HEK293T (cell line): ENCODE measurements around the gene IFT27.

Experiments used
- CTCF ChIA-PET: fragments of 350-600 bp; formaldehyde crosslinking; extraction: SDS; loops from one replicate; lab custom pipeline; 2021; ENCODE audit warnings: antibody characterized with exemption, inconsistent platforms; lab: Yijun Ruan, JAX
- POLR2A ChIA-PET: fragments of 350-600 bp; formaldehyde crosslinking; extraction: SDS; loops from one replicate; lab custom pipeline; 2020; ENCODE audit warnings: antibody characterized with exemption, inconsistent platforms; lab: Yijun Ruan, JAX
- DNase-seq: peaks from one replicate; pipeline ENCODE4 v3.0.0; 2012; ENCODE audit warnings: mixed read lengths; ENCODE audit errors: extremely low spot score
- ARNT ChIP-seq: fragments of 450-650 bp; IDR thresholded peaks from 2 replicates; pipeline ENCODE4 v1.6.1; 2017; ENCODE audit warnings: mild to moderate bottlenecking
- BHLHE40 ChIP-seq: fragments of 450-650 bp; IDR thresholded peaks from 2 replicates; pipeline ENCODE4 v1.6.1; 2016; ENCODE audit warnings: mild to moderate bottlenecking, moderate library complexity, borderline replicate concordance
- CTBP1 ChIP-seq: fragments of 450-650 bp; IDR thresholded peaks from 2 replicates; pipeline ENCODE4 v1.6.1; 2016; ENCODE audit warnings: borderline replicate concordance
- ELF4 ChIP-seq: fragments of 450-650 bp; IDR thresholded peaks from 2 replicates; pipeline ENCODE4 v1.6.1; 2017; ENCODE audit warnings: antibody characterized with exemption
- FOXA1 ChIP-seq: fragments of 450-650 bp; IDR thresholded peaks from 2 replicates; pipeline ENCODE4 v1.6.1; 2016; ENCODE audit warnings: mild to moderate bottlenecking
- FOXK2 ChIP-seq: fragments of 450-650 bp; IDR thresholded peaks from 2 replicates; pipeline ENCODE4 v1.6.1; 2016; ENCODE audit warnings: mild to moderate bottlenecking
- FOXM1 ChIP-seq: fragments of 450-650 bp; IDR thresholded peaks from 2 replicates; pipeline ENCODE4 v1.6.1; 2017; ENCODE audit warnings: mild to moderate bottlenecking, borderline replicate concordance
- HDGF ChIP-seq: fragments of 450-650 bp; IDR thresholded peaks from 2 replicates; pipeline ENCODE4 v1.6.1; 2017; ENCODE audit warnings: antibody characterized with exemption, borderline replicate concordance
- L3MBTL2 ChIP-seq: fragments of 450-650 bp; conservative IDR thresholded peaks from 2 replicates; pipeline ENCODE4 v1.6.1; 2016; ENCODE audit warnings: mild to moderate bottlenecking
- LEF1 ChIP-seq: fragments of 450-650 bp; IDR thresholded peaks from 2 replicates; pipeline ENCODE4 v1.6.1; 2017; ENCODE audit warnings: mild to moderate bottlenecking, borderline replicate concordance
- NFRKB ChIP-seq: fragments of 450-650 bp; IDR thresholded peaks from 2 replicates; pipeline ENCODE4 v1.6.1; 2016; ENCODE audit warnings: mild to moderate bottlenecking, moderate library complexity
- SP1 ChIP-seq: fragments of 450-650 bp; IDR thresholded peaks from 2 replicates; pipeline ENCODE4 v1.6.1; 2017
- SUZ12 ChIP-seq: fragments of 450-650 bp; IDR thresholded peaks from 2 replicates; pipeline ENCODE4 v1.6.1; 2016; ENCODE audit warnings: mild to moderate bottlenecking
- TARDBP ChIP-seq: fragments of 450-650 bp; IDR thresholded peaks from 2 replicates; pipeline ENCODE4 v1.6.1; 2016
- ZNF384 ChIP-seq: fragments of 450-650 bp; IDR thresholded peaks from 2 replicates; pipeline ENCODE4 v1.6.1; 2016
- TF ChIP-seq, protein P1 (sequence below): fragments of 450-650 bp; IDR thresholded peaks from 2 replicates; pipeline ENCODE4 v1.6.1; 2016

Gene IFT27, protein sequence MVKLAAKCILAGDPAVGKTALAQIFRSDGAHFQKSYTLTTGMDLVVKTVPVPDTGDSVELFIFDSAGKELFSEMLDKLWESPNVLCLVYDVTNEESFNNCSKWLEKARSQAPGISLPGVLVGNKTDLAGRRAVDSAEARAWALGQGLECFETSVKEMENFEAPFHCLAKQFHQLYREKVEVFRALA

DNA sequence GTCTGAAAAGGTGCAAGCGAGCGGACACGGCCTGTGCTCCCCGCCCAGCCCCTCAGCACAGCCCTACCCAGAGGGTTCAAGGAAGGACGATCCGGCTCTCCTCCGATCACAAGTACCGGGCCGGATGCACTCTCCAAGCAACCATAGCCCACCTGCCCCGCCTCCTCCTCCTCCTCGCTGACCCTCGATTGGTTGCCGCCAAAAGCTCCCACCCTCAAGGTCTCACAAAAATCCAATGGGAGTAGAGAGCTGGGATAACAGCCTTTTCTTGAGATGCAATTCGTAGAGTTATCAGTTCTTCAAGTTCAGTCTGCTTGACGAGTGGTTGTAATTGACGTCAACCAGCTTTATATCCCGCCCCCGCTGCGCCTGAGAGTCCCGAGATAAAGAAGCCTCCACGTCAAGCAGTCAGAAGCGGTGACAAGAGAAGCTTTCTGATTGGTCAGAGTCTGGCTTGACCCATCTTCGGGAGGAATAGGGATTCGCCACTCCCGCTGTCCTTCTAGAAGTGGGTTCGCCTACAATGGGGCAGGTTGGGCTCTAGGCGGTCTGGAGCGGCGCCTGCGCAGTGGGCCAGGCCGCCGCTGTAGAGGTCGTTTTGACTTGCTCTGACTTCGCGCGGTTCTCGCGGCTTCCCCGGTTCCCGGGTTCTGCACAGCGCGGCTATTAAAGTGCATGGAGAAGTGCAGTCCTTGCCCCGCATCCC is at the start of gene IFT27:
Gene IFT27 (minus strand): TSS at position 156 of the 706 bp plus-strand sequence. CDS start 412 bp downstream, outside the sequence.
- DNase-seq, result peak; percentile 100
- CTCF ChIA-PET, result interaction anchor here (0.6 to 4.0 kb wide), 8 partner anchors 18 to 305 kb away, joined by 3 to 30 read pairs (median 4); partner anchors contain the start of gene EIF3D
- POLR2A ChIA-PET, result interaction anchor here (0.5 to 1.9 kb wide), 46 partner anchors 9 to 269 kb away, joined by 3 to 18 read pairs (median 3); partner anchors contain the start of genes CACNG2, EIF3D, FOXRED2 and MPST
- TF ChIP-seq BHLHE40 (no peak), TARDBP (no peak)
- TF ChIP-seq, protein P1, sequence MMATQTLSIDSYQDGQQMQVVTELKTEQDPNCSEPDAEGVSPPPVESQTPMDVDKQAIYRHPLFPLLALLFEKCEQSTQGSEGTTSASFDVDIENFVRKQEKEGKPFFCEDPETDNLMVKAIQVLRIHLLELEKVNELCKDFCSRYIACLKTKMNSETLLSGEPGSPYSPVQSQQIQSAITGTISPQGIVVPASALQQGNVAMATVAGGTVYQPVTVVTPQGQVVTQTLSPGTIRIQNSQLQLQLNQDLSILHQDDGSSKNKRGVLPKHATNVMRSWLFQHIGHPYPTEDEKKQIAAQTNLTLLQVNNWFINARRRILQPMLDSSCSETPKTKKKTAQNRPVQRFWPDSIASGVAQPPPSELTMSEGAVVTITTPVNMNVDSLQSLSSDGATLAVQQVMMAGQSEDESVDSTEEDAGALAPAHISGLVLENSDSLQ, result peak; percentile 100

DNA sequence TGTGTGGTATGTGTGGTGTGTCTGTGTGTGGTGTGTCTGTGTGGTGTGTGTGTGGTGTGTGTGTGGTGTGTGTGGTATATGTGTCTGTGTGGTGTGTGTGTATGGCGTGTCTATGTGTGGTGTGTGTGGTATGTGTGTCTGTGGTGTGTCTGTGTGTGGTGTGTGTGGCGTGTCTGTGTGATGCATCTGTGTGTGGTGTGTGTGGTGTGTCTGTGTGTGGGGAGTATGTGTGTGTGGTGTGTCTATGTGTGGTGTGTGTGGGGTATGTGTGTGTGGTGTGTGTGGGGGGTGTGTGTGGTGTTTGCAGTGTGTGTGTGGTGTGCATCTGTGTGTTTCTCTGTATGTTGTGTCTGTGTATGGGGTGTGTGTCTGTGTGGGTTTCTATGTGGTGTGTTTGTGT is 48.7 kb upstream of the IFT27 start:
- POLR2A ChIA-PET, result no interaction called here
- TF ChIP-seq NFRKB (no peak), FOXK2 (no peak), SUZ12 (no peak), ELF4 (no peak), SP1 (no peak), FOXM1 (no peak), ARNT (no peak), ZNF384 (no peak), L3MBTL2 (no peak), CTBP1 (no peak)
- TF ChIP-seq, protein P1, result no peak
- no peak for DNase-seq
- CTCF ChIA-PET, result no interaction called here

DNA sequence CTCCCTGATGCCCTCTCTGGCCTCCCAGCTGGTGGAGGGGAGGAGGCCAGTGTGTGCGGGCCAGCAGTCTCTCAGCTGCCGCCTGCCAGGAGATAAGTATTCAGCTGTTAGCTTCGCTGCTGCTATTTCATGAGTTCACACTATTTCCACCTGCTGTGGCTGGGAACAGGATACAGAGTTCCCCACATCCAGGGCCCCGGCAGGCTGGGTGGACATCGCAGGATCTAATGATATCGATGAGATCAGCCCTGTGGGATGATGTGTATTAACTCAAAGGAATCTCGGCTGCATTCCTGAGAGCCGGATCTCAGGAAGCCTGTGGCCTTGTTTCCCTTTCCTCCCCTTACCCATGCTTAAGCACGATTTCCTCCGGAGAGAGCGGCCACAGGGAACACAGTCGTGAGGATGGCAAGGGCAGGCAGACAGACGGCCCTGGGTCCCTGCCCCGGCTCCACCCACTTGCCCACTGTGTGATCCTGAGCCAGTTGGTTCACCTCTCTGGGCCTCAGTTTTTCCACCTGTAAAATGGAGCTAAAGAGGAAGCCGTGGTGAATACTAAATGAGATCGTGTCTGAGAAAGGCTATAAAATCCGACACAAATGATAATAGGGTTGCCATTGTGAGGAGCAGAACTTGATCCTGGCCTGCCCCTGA is 47.4 kb upstream of the IFT27 start:
- no peak for DNase-seq
- TF ChIP-seq ZNF384 (no peak), SP1 (no peak), TARDBP (no peak), SUZ12 (no peak), ARNT (no peak), FOXA1 (no peak), L3MBTL2 (no peak)
- TF ChIP-seq, protein P1, result no peak
- POLR2A ChIA-PET, result no interaction called here
- CTCF ChIA-PET, result no interaction called here

DNA sequence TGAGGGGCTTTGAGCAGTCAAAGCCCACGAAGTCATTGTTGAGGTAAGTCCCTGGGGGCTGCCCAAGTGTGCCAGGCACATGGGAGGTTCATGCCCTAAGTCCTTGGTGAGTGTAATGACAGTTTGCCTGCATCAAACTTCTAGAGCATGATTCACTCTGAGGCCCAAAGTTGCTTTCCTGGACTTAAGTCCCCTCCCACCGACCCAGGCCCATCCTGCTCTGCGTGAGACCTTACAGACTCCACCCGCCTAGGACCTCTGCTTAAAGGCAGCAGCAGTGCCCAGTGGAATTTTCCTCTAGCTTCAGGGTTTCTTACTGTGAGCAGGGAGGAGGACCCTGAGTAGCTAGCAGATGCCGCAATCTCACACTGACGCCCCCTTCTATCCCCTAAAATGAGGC is 46.7 kb upstream of the IFT27 start:
- ChIA-PET POLR2A (no interaction called here), CTCF (no interaction called here)
- no peak for TF ChIP-seq SP1
- no peak for TF ChIP-seq SUZ12
- TF ChIP-seq NFRKB, result no peak
- no peak for TF ChIP-seq HDGF
- no peak for TF ChIP-seq LEF1
- no peak for TF ChIP-seq CTBP1
- no peak for TF ChIP-seq FOXK2
- no peak for TF ChIP-seq FOXA1
- no peak for TF ChIP-seq ARNT
- TF ChIP-seq ZNF384, result no peak
- no peak for DNase-seq

DNA sequence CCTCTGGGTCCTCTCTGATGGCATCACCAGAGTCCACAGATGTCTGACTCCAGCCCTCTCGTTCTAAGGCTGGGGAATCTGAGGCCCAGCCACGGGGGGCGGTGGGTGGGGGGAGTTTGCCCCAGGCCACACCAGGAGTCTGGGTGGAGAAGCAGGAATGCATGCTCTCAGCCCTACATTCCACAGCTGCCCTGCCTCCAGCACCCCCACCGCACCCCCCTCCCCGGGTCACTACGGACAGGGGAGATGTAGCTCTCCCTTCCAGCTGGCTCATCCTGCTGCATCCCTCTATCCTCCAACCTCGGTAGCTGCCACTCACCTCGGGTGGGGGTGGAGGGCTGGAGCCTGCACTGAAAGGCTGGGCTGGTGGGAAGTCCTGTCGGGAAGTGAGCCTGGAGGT is 43.2 kb upstream of the IFT27 start:
- ChIA-PET CTCF (interaction anchor here (1.3 kb wide), 1 partner anchor 37 kb away, joined by 7 read pairs; no protein-coding TSS in a partner anchor), POLR2A (no interaction called here)
- no peak for TF ChIP-seq L3MBTL2
- TF ChIP-seq FOXM1, result no peak
- no peak for DNase-seq

DNA sequence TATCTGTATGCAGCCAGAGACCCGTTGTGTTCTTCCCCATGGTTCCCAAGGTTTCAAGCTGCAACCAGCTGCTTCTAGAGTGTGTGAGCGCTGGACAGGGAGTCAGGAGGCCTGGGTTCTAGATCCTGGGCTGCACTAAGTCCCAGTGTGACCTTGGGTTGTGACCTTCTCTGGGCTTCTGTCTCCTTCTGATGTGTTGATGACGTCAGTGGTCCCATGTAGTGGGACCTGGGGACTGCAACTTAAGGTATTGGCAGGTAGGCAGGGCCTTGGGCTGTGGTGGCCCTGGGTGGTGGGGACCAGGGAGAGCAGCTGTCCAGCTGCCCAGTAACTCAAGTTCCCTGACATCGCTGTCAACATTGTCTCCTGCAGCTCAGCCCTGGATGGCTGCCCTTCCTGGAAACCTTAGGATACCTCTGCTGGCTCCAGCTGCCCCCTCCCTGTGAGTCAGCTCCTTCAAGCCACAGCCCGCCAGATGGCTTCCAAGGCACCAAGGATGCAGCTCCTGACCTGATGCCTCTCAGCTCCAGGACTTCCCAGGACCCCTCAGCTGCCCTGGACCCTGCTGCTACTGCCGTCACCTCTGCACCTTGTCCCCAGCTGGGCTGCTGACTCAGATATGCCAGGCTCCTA is 42.2 kb upstream of the IFT27 start:
- ChIA-PET POLR2A (interaction anchor here (1.0 kb wide), 1 partner anchor 177 kb away, joined by 3 read pairs; no protein-coding TSS in a partner anchor), CTCF (interaction anchor here (1.3 kb wide), 1 partner anchor 38 kb away, joined by 7 read pairs; no protein-coding TSS in a partner anchor)
- no peak for DNase-seq
- no peak for TF ChIP-seq LEF1
- TF ChIP-seq ARNT, result no peak
- no peak for TF ChIP-seq FOXA1
- TF ChIP-seq BHLHE40, result no peak
- no peak for TF ChIP-seq TARDBP
- TF ChIP-seq ZNF384, result no peak
- TF ChIP-seq L3MBTL2, result no peak
- no peak for TF ChIP-seq SP1
- no peak for TF ChIP-seq FOXK2
- no peak for TF ChIP-seq HDGF
- TF ChIP-seq SUZ12, result no peak
- no peak for TF ChIP-seq FOXM1
- no peak for TF ChIP-seq ELF4
- no peak for TF ChIP-seq NFRKB
- TF ChIP-seq CTBP1, result no peak
- TF ChIP-seq, protein P1, result no peak
